Loucy (cell line): ENCODE data around the gene CLINT1.

Experiments used
- H2AFZ ChIP-seq: fragments of 200-600 bp; sonication (generic); 2 replicates; pipeline ENCODE4 v1.6.0; 2016; ENCODE audit warnings: antibody characterized with exemption, mild to moderate bottlenecking, low read length, moderate library complexity
- H3F3A ChIP-seq: fragments of 200-600 bp; 2 replicates; pipeline ENCODE4 v1.6.0; 2016; ENCODE audit warnings: antibody characterized with exemption, low read depth, mild to moderate bottlenecking
- H3K27me3 ChIP-seq: fragments of 200-600 bp; sonication (generic); 2 replicates; pipeline ENCODE4 v1.6.1; 2014; ENCODE audit warnings: low read length, mild to moderate bottlenecking; ENCODE audit not compliant: insufficient read depth, poor library complexity, severe bottlenecking
- H3K36me3 ChIP-seq: fragments of 200-600 bp; sonication (generic); 2 replicates; pipeline ENCODE4 v1.6.1; 2016; ENCODE audit warnings: low read length; ENCODE audit not compliant: insufficient read depth
- H3K4me1 ChIP-seq: fragments of 200-600 bp; sonication (generic); 2 replicates; pipeline ENCODE4 v1.5.1; 2014; ENCODE audit warnings: low read length, mild to moderate bottlenecking; ENCODE audit not compliant: insufficient read depth, poor library complexity, severe bottlenecking
- H3K4me2 ChIP-seq: fragments of 200-600 bp; sonication (generic); 2 replicates; pipeline ENCODE4 v1.6.0; 2014; ENCODE audit warnings: antibody characterized with exemption, low read length, low read depth, mild to moderate bottlenecking; ENCODE audit not compliant: poor library complexity, severe bottlenecking
- H3K4me3 ChIP-seq: fragments of 200-600 bp; sonication (generic); 2 replicates; pipeline ENCODE4 v1.5.1; 2014; ENCODE audit warnings: low read length, mild to moderate bottlenecking, mixed read lengths; ENCODE audit not compliant: poor library complexity, severe bottlenecking
- H3K79me2 ChIP-seq: fragments of 200-600 bp; sonication (generic); 2 replicates; pipeline ENCODE4 v1.6.1; 2014; ENCODE audit warnings: low read length; ENCODE audit not compliant: insufficient read depth
- H3K9ac ChIP-seq: fragments of 200-600 bp; sonication (generic); 2 replicates; pipeline ENCODE4 v1.6.0; 2014; ENCODE audit warnings: mild to moderate bottlenecking, low read depth, low read length, moderate library complexity; ENCODE audit not compliant: poor library complexity, severe bottlenecking
- H3K9me2 ChIP-seq: fragments of 200-600 bp; sonication (generic); replicated peaks from 2 replicates; pipeline ENCODE4 v1.6.1; 2016; ENCODE audit warnings: low read depth, low read length, mixed read lengths
- H3K9me3 ChIP-seq: fragments of 200-600 bp; sonication (generic); 2 replicates; pipeline ENCODE4 v1.6.1; 2014; ENCODE audit warnings: mild to moderate bottlenecking, antibody characterized with exemption, low read length, low read depth; ENCODE audit not compliant: insufficient read depth
- H4K20me1 ChIP-seq: fragments of 200-600 bp; sonication (generic); 2 replicates; pipeline ENCODE4 v1.6.0; 2014; ENCODE audit warnings: antibody characterized with exemption, low read length, mild to moderate bottlenecking; ENCODE audit not compliant: insufficient read depth, poor library complexity, severe bottlenecking
- CTCF ChIP-seq: fragments of 200-600 bp; sonication (generic); conservative IDR thresholded peaks from 2 replicates; pipeline ENCODE4 v1.5.1; 2014; ENCODE audit warnings: mild to moderate bottlenecking, antibody characterized with exemption, low read length
- EZH2phosphoT487 ChIP-seq: fragments of 200-600 bp; IDR thresholded peaks from 2 replicates; pipeline ENCODE4 v1.6.1; 2018; ENCODE audit warnings: antibody characterized with exemption, mild to moderate bottlenecking, moderate library complexity, borderline replicate concordance

The CLINT1 gene

GRCh38 chr5:157864067-157864466, 5.1 kb upstream of the CLINT1 start:
- Histone ChIP-seq H3F3A (no peaks in the 10 kb centered on the region), H4K20me1 (no peaks in the 10 kb centered on the region), H2AFZ (no peak overlapping the region), H3K27me3 (no peaks in the 10 kb centered on the region), H3K4me2 (peak overlapping the region; percentile 9), H3K9ac (no peak overlapping the region), H3K9me2 (no peaks in the 10 kb centered on the region), H3K9me3 (no peaks in the 10 kb centered on the region), H3K79me2 (no peaks in the 10 kb centered on the region), H3K4me3 (no peak overlapping the region), H3K4me1 (peaks cover 8% of the 10 kb centered on the region), H3K36me3 (no peaks in the 10 kb centered on the region)
- no peak for TF ChIP-seq EZH2phosphoT487

GRCh38 chr5:157862183-157862851, 3.4 kb upstream of the CLINT1 start:
- no peaks in the 10 kb centered on the region for H3K9me3 ChIP-seq
- H3F3A ChIP-seq: no peaks in the 10 kb centered on the region
- H3K27me3 ChIP-seq: no peaks in the 10 kb centered on the region
- no peak overlapping the region for H2AFZ ChIP-seq
- H3K4me1 ChIP-seq: peaks cover 10% of the 10 kb centered on the region
- no peak overlapping the region for H3K9ac ChIP-seq
- no peak for TF ChIP-seq CTCF
- no peak for TF ChIP-seq EZH2phosphoT487
- H3K79me2 ChIP-seq: peaks cover 16% of the 10 kb centered on the region
- H3K4me3 ChIP-seq: no peak overlapping the region
- H3K4me2 ChIP-seq: no peak overlapping the region
- H3K9me2 ChIP-seq: no peaks in the 10 kb centered on the region
- no peaks in the 10 kb centered on the region for H3K36me3 ChIP-seq
- H4K20me1 ChIP-seq: peaks cover 9% of the 10 kb centered on the region

- no peak overlapping the region for H2AFZ ChIP-seq
- no peaks in the 10 kb centered on the region for H3K9me2 ChIP-seq
- no peak overlapping the region for H3K4me2 ChIP-seq
- no peak overlapping the region for H3K4me3 ChIP-seq
- H3K9ac ChIP-seq: no peak overlapping the region
- no peak for TF ChIP-seq EZH2phosphoT487
- TF ChIP-seq CTCF: no peak
- peaks cover 28% of the 10 kb centered on the region for H3K79me2 ChIP-seq
- peaks cover 20% of the 10 kb centered on the region for H4K20me1 ChIP-seq
- no peaks in the 10 kb centered on the region for H3K9me3 ChIP-seq
- no peaks in the 10 kb centered on the region for H3K36me3 ChIP-seq
- peaks cover 20% of the 10 kb centered on the region for H3K4me1 ChIP-seq
- H3F3A ChIP-seq: no peaks in the 10 kb centered on the region
- H3K27me3 ChIP-seq: no peaks in the 10 kb centered on the region
Observed at GRCh38 chr5:157860898-157861890, 2.2 kb upstream of the CLINT1 start.
